MM.1S (cell line): ENCODE data around the gene CCDC148.

ENCODE experiments used
- EZH2 ChIP-seq: fragments of 300-600 bp; sonication (generic); optimal IDR thresholded peaks from 2 replicates; pipeline ENCODE3; 2017; ENCODE audit warnings: low read depth, mild to moderate bottlenecking, antibody characterized with exemption, low read length, mixed read lengths
- EZH2phosphoT487 ChIP-seq: fragments of 300-600 bp; sonication (generic); IDR thresholded peaks from 2 replicates; pipeline ENCODE4 v1.6.1; 2018; ENCODE audit warnings: antibody characterized with exemption, low read length
- TF ChIP-seq, protein P1 (sequence below): fragments of 300-600 bp; sonication (generic); IDR thresholded peaks from 2 replicates; pipeline ENCODE4 v1.5.1; 2016; ENCODE audit warnings: antibody characterized with exemption, low read length, mixed read lengths

DNA sequence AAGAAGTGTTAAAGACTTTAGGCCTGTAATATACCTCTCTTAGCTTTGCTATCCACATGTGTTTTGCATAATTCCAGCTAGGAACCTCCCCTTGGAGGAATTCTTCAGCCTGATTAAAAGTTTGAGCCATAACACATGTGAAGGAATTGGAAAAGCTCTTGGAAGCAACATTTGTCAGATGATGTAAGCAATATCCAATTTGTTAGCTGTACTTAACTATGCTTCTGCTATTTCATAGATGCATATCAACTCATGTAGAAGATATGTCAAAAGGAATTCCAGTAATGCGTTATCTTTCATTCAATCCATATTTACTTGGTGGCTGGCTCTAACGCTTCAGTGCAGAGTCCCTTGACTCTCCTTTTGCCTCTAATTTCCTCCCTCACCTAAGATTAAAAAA lies 46.4 kb upstream of the CCDC148 start:
- TF ChIP-seq EZH2: no peak
- TF ChIP-seq, protein P1, sequence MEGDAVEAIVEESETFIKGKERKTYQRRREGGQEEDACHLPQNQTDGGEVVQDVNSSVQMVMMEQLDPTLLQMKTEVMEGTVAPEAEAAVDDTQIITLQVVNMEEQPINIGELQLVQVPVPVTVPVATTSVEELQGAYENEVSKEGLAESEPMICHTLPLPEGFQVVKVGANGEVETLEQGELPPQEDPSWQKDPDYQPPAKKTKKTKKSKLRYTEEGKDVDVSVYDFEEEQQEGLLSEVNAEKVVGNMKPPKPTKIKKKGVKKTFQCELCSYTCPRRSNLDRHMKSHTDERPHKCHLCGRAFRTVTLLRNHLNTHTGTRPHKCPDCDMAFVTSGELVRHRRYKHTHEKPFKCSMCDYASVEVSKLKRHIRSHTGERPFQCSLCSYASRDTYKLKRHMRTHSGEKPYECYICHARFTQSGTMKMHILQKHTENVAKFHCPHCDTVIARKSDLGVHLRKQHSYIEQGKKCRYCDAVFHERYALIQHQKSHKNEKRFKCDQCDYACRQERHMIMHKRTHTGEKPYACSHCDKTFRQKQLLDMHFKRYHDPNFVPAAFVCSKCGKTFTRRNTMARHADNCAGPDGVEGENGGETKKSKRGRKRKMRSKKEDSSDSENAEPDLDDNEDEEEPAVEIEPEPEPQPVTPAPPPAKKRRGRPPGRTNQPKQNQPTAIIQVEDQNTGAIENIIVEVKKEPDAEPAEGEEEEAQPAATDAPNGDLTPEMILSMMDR: no peak
- no peak for TF ChIP-seq EZH2phosphoT487
